SK-N-SH treated with all-trans-retinoic acid at 6 μM for 48 hours (cell line): ENCODE measurements around the gene MIXL1.

Experiments used
- ARNTL ChIP-seq: fragments of 450-650 bp; formaldehyde crosslinking; IDR thresholded peaks from 2 replicates; pipeline ENCODE4 v1.5.0; 2020; ENCODE audit warnings: low read depth, mild to moderate bottlenecking, moderate library complexity, borderline replicate concordance
- BACH2 ChIP-seq: fragments of 250-450 bp; sonication (Bioruptor Pico); IDR thresholded peaks from 2 replicates; pipeline ENCODE4 v1.9.0; 2021; ENCODE audit warnings: mild to moderate bottlenecking, borderline replicate concordance
- CSDC2 ChIP-seq: fragments of 250-450 bp; sonication (Bioruptor Pico); IDR thresholded peaks from 2 replicates; pipeline ENCODE4 v1.5.0; 2020; ENCODE audit warnings: mild to moderate bottlenecking, moderate library complexity
- CSRNP3 ChIP-seq: fragments of 250-450 bp; sonication (Bioruptor Pico); IDR thresholded peaks from 2 replicates; pipeline ENCODE4 v1.5.1; 2021; ENCODE audit warnings: mild to moderate bottlenecking, moderate library complexity
- GLIS3 ChIP-seq: fragments of 250-450 bp; sonication (Bioruptor Pico); IDR thresholded peaks from 2 replicates; pipeline ENCODE4 v1.5.0; 2020; ENCODE audit warnings: mild to moderate bottlenecking, moderate library complexity
- OSR1 ChIP-seq: fragments of 250-450 bp; sonication (Bioruptor Pico); IDR thresholded peaks from 2 replicates; pipeline ENCODE4 v1.8.0; 2022; ENCODE audit warnings: moderate library complexity, mild to moderate bottlenecking, inconsistent platforms
- PATZ1 ChIP-seq: fragments of 250-450 bp; sonication (Bioruptor Pico); IDR thresholded peaks from 2 replicates; pipeline ENCODE4 v1.8.0; 2020; ENCODE audit warnings: mild to moderate bottlenecking, moderate library complexity, borderline replicate concordance
- TOX ChIP-seq: fragments of 250-450 bp; sonication (Bioruptor Pico); IDR thresholded peaks from 2 replicates; pipeline ENCODE4 v1.8.0; 2021; ENCODE audit warnings: mild to moderate bottlenecking, moderate library complexity, borderline replicate concordance
- TSHZ2 ChIP-seq: fragments of 250-450 bp; sonication (Bioruptor Pico); IDR thresholded peaks from 2 replicates; pipeline ENCODE4 v1.5.0; 2020; ENCODE audit warnings: mild to moderate bottlenecking, moderate library complexity
- ZFP3 ChIP-seq: fragments of 250-450 bp; sonication (Bioruptor Pico); IDR thresholded peaks from 2 replicates; pipeline ENCODE4 v1.5.0; 2020; ENCODE audit warnings: mild to moderate bottlenecking, moderate library complexity
- ZFP30 ChIP-seq: fragments of 450-650 bp; formaldehyde crosslinking; IDR thresholded peaks from 2 replicates; pipeline ENCODE4 v1.5.0; 2022; ENCODE audit warnings: mild to moderate bottlenecking, moderate library complexity
- ZNF565 ChIP-seq: fragments of 450-650 bp; formaldehyde crosslinking; conservative IDR thresholded peaks from 2 replicates; pipeline ENCODE4 v1.5.0; 2020; ENCODE audit warnings: low read depth, mild to moderate bottlenecking, moderate library complexity
- ZNF70 ChIP-seq: fragments of 450-650 bp; formaldehyde crosslinking; IDR thresholded peaks from 2 replicates; pipeline ENCODE4 v1.5.0; 2020; ENCODE audit warnings: mild to moderate bottlenecking, moderate library complexity
- TF ChIP-seq, protein P1 (sequence below): fragments of 250-450 bp; sonication (Bioruptor Pico); IDR thresholded peaks from 2 replicates; pipeline ENCODE4 v1.8.0; 2021; ENCODE audit warnings: low read depth, mild to moderate bottlenecking, moderate library complexity, borderline replicate concordance

- TF ChIP-seq ZNF70 (CRISPR knock-in tag) = no peak
- no peak for TF ChIP-seq PATZ1 (CRISPR knock-in tag)
- TF ChIP-seq ARNTL (CRISPR knock-in tag) = no peak
- TF ChIP-seq BACH2 (CRISPR knock-in tag) = no peak
- TF ChIP-seq ZFP3 (CRISPR knock-in tag) = no peak
- no peak for TF ChIP-seq CSRNP3 (CRISPR knock-in tag)
- TF ChIP-seq ZFP30 = no peak
- TF ChIP-seq, protein P1, sequence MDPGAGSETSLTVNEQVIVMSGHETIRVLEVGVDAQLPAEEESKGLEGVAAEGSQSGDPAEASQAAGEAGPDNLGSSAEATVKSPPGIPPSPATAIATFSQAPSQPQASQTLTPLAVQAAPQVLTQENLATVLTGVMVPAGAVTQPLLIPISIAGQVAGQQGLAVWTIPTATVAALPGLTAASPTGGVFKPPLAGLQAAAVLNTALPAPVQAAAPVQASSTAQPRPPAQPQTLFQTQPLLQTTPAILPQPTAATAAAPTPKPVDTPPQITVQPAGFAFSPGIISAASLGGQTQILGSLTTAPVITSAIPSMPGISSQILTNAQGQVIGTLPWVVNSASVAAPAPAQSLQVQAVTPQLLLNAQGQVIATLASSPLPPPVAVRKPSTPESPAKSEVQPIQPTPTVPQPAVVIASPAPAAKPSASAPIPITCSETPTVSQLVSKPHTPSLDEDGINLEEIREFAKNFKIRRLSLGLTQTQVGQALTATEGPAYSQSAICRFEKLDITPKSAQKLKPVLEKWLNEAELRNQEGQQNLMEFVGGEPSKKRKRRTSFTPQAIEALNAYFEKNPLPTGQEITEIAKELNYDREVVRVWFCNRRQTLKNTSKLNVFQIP (CRISPR knock-in tag) = no peak
- no peak for TF ChIP-seq OSR1 (CRISPR knock-in tag)
- TF ChIP-seq TOX (CRISPR knock-in tag) = no peak
- no peak for TF ChIP-seq CSDC2 (CRISPR knock-in tag)
- TF ChIP-seq GLIS3 = no peak
- no peak for TF ChIP-seq TSHZ2 (CRISPR knock-in tag)
- TF ChIP-seq ZNF565 = no peak
These were observed 50.7 kb downstream of the MIXL1 start for GRCh38 chr1:226274138-226274537.
